ENCODE data around the gene CCDC51.

CCDC51 gene

GRCh38 chr3:48420561-48420960 lies 19.4 kb downstream of the CCDC51 start:
- H3K14ac ChIP-seq (ENCODE audit: low read length): no peak overlapping the region
- H2BK120ac ChIP-seq (ENCODE audit: insufficient read depth, low read length, poor library complexity): no peak overlapping the region
- H3K36me3 ChIP-seq (ENCODE audit: control insufficient read depth in 1 of 2, insufficient read depth in 2 of 2, low read length in 2 of 2): peaks cover 80 to 88% of the 10 kb centered on the region in 2 experiments
- H3K9me3 ChIP-seq (ENCODE audit: insufficient read depth, low read depth, low read length): peaks cover 2% of the 10 kb centered on the region
- peaks cover 5 to 9% of the 10 kb centered on the region in 2 experiments for H3K4me1 ChIP-seq (ENCODE audit: control insufficient read depth in 1 of 2, insufficient read depth in 2 of 2, low read length in 2 of 2)
- H4K91ac ChIP-seq (ENCODE audit: low read depth, low read length): no peak overlapping the region
- no peaks in the 10 kb centered on the region for H3K27me3 ChIP-seq (ENCODE audit: insufficient read depth, low read length)
- no peaks in the 10 kb centered on the region for H3K79me1 ChIP-seq (ENCODE audit: low read length)
- no peak overlapping the region for H2AFZ ChIP-seq (ENCODE audit: insufficient read depth, low read length, poor library complexity)
- H3K4me2 ChIP-seq (ENCODE audit: low read length): no peak overlapping the region
- no peak overlapping the region for H4K12ac ChIP-seq (ENCODE audit: low read depth, low read length)
- no CpG with 5 or more reads among the region's 14 CpGs for WGBS (ENCODE audit: extremely low coverage, insufficient coverage, insufficient read length)
- H3K79me2 ChIP-seq (ENCODE audit: control insufficient read depth, insufficient read depth, low read length, poor library complexity): peaks cover 7% of the 10 kb centered on the region
- H2BK12ac ChIP-seq (ENCODE audit: low read length): no peak overlapping the region
- H3K23ac ChIP-seq (ENCODE audit: low read length): no peak overlapping the region
- no peak overlapping the region for H3K4me3 ChIP-seq (ENCODE audit: low read depth, low read length)
- no peak overlapping the region for H4K8ac ChIP-seq (ENCODE audit: low read depth, low read length)
- no peak overlapping the region for H2BK5ac ChIP-seq (ENCODE audit: low read depth, low read length, poor library complexity)
- H2AK5ac ChIP-seq (ENCODE audit: low read length): no peak overlapping the region
- H3K27ac ChIP-seq (ENCODE audit: low read depth, low read length): no peak overlapping the region
- H3K4ac ChIP-seq (ENCODE audit: low read depth, low read length): no peak overlapping the region
- no peak overlapping the region for H3K9ac ChIP-seq (ENCODE audit: low read length)
- DNase-seq: no peak
- no peak overlapping the region for H3K18ac ChIP-seq (ENCODE audit: low read length)

GRCh38 chr3:48419597-48419996 lies 20.3 kb downstream of the CCDC51 start:
- Histone ChIP-seq H3K14ac (ENCODE audit: low read length) (no peak overlapping the region), H3K79me2 (ENCODE audit: control insufficient read depth, insufficient read depth, low read length, poor library complexity) (no peaks in the 10 kb centered on the region), H2AFZ (ENCODE audit: insufficient read depth, low read length, poor library complexity) (no peak overlapping the region), H4K91ac (ENCODE audit: low read depth, low read length) (no peak overlapping the region), H3K4me2 (ENCODE audit: low read length) (no peak overlapping the region), H2BK120ac (ENCODE audit: insufficient read depth, low read length, poor library complexity) (no peak overlapping the region), H3K9me3 (ENCODE audit: insufficient read depth, low read depth, low read length) (peaks cover 2% of the 10 kb centered on the region), H2AK5ac (ENCODE audit: low read length) (no peak overlapping the region), H4K8ac (ENCODE audit: low read depth, low read length) (no peak overlapping the region), H3K23ac (ENCODE audit: low read length) (no peak overlapping the region), H3K27ac (ENCODE audit: low read depth, low read length) (no peak overlapping the region), H2BK5ac (ENCODE audit: low read depth, low read length, poor library complexity) (no peak overlapping the region), H3K79me1 (ENCODE audit: low read length) (no peaks in the 10 kb centered on the region), H3K36me3 (ENCODE audit: control insufficient read depth in 1 of 2, insufficient read depth in 2 of 2, low read length in 2 of 2) (peaks cover 89 to 94% of the 10 kb centered on the region in 2 experiments), H3K9ac (ENCODE audit: low read length) (no peak overlapping the region), H4K12ac (ENCODE audit: low read depth, low read length) (no peak overlapping the region), H2BK12ac (ENCODE audit: low read length) (no peak overlapping the region), H3K4ac (ENCODE audit: low read depth, low read length) (no peak overlapping the region), H3K4me3 (ENCODE audit: low read depth, low read length) (no peak overlapping the region), H3K4me1 (ENCODE audit: control insufficient read depth in 1 of 2, insufficient read depth in 2 of 2, low read length in 2 of 2) (no peaks in the 10 kb centered on the region), H3K18ac (ENCODE audit: low read length) (no peak overlapping the region), H3K27me3 (ENCODE audit: insufficient read depth, low read length) (no peaks in the 10 kb centered on the region)
- DNase-seq: no peak
- WGBS (ENCODE audit: extremely low coverage, insufficient coverage, insufficient read length): no CpG with 5 or more reads among the region's 17 CpGs

- no peak overlapping the region for H2BK5ac ChIP-seq (ENCODE audit: low read depth, low read length, poor library complexity)
- no peak overlapping the region for H2AK5ac ChIP-seq (ENCODE audit: low read length)
- H3K27ac ChIP-seq (ENCODE audit: low read depth, low read length): no peak overlapping the region
- no peak overlapping the region for H3K14ac ChIP-seq (ENCODE audit: low read length)
- no peak overlapping the region for H4K12ac ChIP-seq (ENCODE audit: low read depth, low read length)
- WGBS (ENCODE audit: extremely low coverage, insufficient coverage, insufficient read length): no CpG with 5 or more reads among the region's 9 CpGs
- H2BK120ac ChIP-seq (ENCODE audit: insufficient read depth, low read length, poor library complexity): no peak overlapping the region
- no peaks in the 10 kb centered on the region for H3K79me1 ChIP-seq (ENCODE audit: low read length)
- H2AFZ ChIP-seq (ENCODE audit: insufficient read depth, low read length, poor library complexity): no peak overlapping the region
- H3K79me2 ChIP-seq (ENCODE audit: control insufficient read depth, insufficient read depth, low read length, poor library complexity): no peaks in the 10 kb centered on the region
- H4K91ac ChIP-seq (ENCODE audit: low read depth, low read length): no peak overlapping the region
- H3K4me1 ChIP-seq (ENCODE audit: control insufficient read depth in 1 of 2, insufficient read depth in 2 of 2, low read length in 2 of 2): no peaks in the 10 kb centered on the region
- no peak overlapping the region for H3K9ac ChIP-seq (ENCODE audit: low read length)
- no peak overlapping the region for H4K8ac ChIP-seq (ENCODE audit: low read depth, low read length)
- DNase-seq: no peak
- H2BK12ac ChIP-seq (ENCODE audit: low read length): no peak overlapping the region
- H3K9me3 ChIP-seq (ENCODE audit: insufficient read depth, low read depth, low read length): peaks cover 2% of the 10 kb centered on the region
- H3K4ac ChIP-seq (ENCODE audit: low read depth, low read length): no peak overlapping the region
- peaks cover 90 to 95% of the 10 kb centered on the region in 2 experiments for H3K36me3 ChIP-seq (ENCODE audit: control insufficient read depth in 1 of 2, insufficient read depth in 2 of 2, low read length in 2 of 2)
- H3K23ac ChIP-seq (ENCODE audit: low read length): no peak overlapping the region
- no peak overlapping the region for H3K4me2 ChIP-seq (ENCODE audit: low read length)
- no peaks in the 10 kb centered on the region for H3K27me3 ChIP-seq (ENCODE audit: insufficient read depth, low read length)
- H3K18ac ChIP-seq (ENCODE audit: low read length): no peak overlapping the region
- H3K4me3 ChIP-seq (ENCODE audit: low read depth, low read length): no peak overlapping the region
These were observed 20.8 kb downstream of the CCDC51 start for GRCh38 chr3:48419149-48419548.

GRCh38 chr3:48418651-48419050 lies 21.3 kb downstream of the CCDC51 start:
- peak overlapping the region; percentile 31 for H3K4me3 ChIP-seq (ENCODE audit: low read depth, low read length)

More at GRCh38 chr3:48418651-48419050, 21.3 kb downstream of the CCDC51 start:
- DNase-seq: no peak
- Histone ChIP-seq H4K91ac (ENCODE audit: low read depth, low read length) (no peak overlapping the region), H4K12ac (ENCODE audit: low read depth, low read length) (no peak overlapping the region), H4K8ac (ENCODE audit: low read depth, low read length) (no peak overlapping the region), H3K9me3 (ENCODE audit: insufficient read depth, low read depth, low read length) (peaks cover 3% of the 10 kb centered on the region), H2AK5ac (ENCODE audit: low read length) (no peak overlapping the region), H3K14ac (ENCODE audit: low read length) (no peak overlapping the region), H3K9ac (ENCODE audit: low read length) (no peak overlapping the region), H3K23ac (ENCODE audit: low read length) (no peak overlapping the region), H3K36me3 (ENCODE audit: control insufficient read depth in 1 of 2, insufficient read depth in 2 of 2, low read length in 2 of 2) (peaks cover 90 to 95% of the 10 kb centered on the region in 2 experiments), H2BK120ac (ENCODE audit: insufficient read depth, low read length, poor library complexity) (no peak overlapping the region), H3K4me2 (ENCODE audit: low read length) (no peak overlapping the region), H3K27me3 (ENCODE audit: insufficient read depth, low read length) (no peaks in the 10 kb centered on the region), H3K79me1 (ENCODE audit: low read length) (no peaks in the 10 kb centered on the region), H2BK5ac (ENCODE audit: low read depth, low read length, poor library complexity) (no peak overlapping the region), H3K4me1 (ENCODE audit: control insufficient read depth in 1 of 2, insufficient read depth in 2 of 2, low read length in 2 of 2) (no peaks in the 10 kb centered on the region), H2BK12ac (ENCODE audit: low read length) (no peak overlapping the region), H2AFZ (ENCODE audit: insufficient read depth, low read length, poor library complexity) (no peak overlapping the region), H3K79me2 (ENCODE audit: control insufficient read depth, insufficient read depth, low read length, poor library complexity) (no peaks in the 10 kb centered on the region), H3K27ac (ENCODE audit: low read depth, low read length) (no peak overlapping the region), H3K18ac (ENCODE audit: low read length) (no peak overlapping the region), H3K4ac (ENCODE audit: low read depth, low read length) (no peak overlapping the region)
- WGBS (ENCODE audit: extremely low coverage, insufficient coverage, insufficient read length): no CpG with 5 or more reads among the region's 9 CpGs
